AML-193 (cell line): ENCODE data around the gene ACMSD.
"Not testable (repeated sequence)": the region's sequence is repeated elsewhere in the genome, so short reads cannot be mapped to it uniquely, and the experiment has no call there.

Source experiments
- DNase-seq, 2 experiments: peaks; one replicate each; lab custom pipeline; 2025; lab: John Stamatoyannopoulos, UW

The ACMSD gene

GRCh38 chr2:134838143-134838620 lies at the start of gene ACMSD:
Gene ACMSD (plus strand): TSS chr2:134838616. CDS start chr2:134838683, 67 bp downstream.
- no peak for DNase-seq

- DNase-seq, result no peak
These were observed 47.9 kb upstream of the ACMSD start for GRCh38 chr2:134790487-134790886.

- no peak for DNase-seq
These were observed 46.8 kb upstream of the ACMSD start for GRCh38 chr2:134791616-134792015.

GRCh38 chr2:134792186-134792585 lies 46.2 kb upstream of the ACMSD start:
- no peak for DNase-seq

GRCh38 chr2:134795765-134796164 lies 42.7 kb upstream of the ACMSD start:
- no peak for DNase-seq

GRCh38 chr2:134796373-134796772 lies 42.0 kb upstream of the ACMSD start:
- DNase-seq, result no peak

GRCh38 chr2:134799936-134800335 lies 38.5 kb upstream of the ACMSD start:
- no peak for DNase-seq

DNA sequence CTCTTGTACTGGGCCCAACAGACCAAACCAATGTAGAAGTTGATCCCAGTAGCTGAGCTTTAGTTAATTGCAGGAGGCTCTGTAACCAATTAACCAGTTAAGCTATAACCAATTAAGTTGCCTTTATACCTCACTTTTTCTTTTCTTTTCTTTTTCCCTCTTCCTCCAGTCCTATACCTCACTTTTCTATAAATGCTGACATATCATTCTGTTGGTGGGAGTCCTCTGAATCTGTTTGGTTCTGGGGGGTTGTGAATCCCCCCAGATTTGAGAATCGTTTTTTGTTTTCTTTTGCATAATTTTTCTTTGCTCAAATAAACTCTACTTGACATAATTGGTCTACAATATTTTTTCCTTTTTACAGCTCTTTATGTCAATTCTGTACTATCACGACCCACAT lies 38.1 kb upstream of the ACMSD start:
- no peak for DNase-seq

GRCh38 chr2:134803609-134804405 lies 34.6 kb upstream of the ACMSD start:
- DNase-seq, result not testable (repeated sequence)

DNA sequence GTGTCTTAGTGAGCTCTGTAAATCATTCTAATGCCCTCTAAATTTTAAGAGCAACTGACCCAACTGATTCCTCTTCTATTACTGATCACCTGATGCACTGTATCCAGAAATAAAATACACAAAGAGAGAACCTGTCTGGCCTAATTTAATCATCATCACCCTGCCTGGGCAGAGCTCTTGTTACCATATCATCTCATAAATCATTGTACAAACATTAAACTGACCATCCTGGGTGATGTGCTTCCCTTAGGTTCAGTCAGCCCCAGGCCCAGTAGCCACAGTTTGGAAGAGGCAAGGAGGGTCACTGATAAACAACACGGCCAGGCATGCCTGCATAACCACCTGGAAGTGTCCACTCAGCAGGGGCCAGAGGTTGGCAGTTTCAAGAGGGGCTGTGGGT lies 22.7 kb upstream of the ACMSD start:
- no peak for DNase-seq

GRCh38 chr2:134818321-134818720 lies 20.1 kb upstream of the ACMSD start:
- no peak for DNase-seq

- no peak for DNase-seq
These were observed 19.1 kb upstream of the ACMSD start for GRCh38 chr2:134819334-134819733.

- no peak for DNase-seq
These were observed 15.0 kb upstream of the ACMSD start for GRCh38 chr2:134823431-134823830.

- DNase-seq, result no peak
These were observed 14.6 kb upstream of the ACMSD start for GRCh38 chr2:134823832-134824231.

DNA sequence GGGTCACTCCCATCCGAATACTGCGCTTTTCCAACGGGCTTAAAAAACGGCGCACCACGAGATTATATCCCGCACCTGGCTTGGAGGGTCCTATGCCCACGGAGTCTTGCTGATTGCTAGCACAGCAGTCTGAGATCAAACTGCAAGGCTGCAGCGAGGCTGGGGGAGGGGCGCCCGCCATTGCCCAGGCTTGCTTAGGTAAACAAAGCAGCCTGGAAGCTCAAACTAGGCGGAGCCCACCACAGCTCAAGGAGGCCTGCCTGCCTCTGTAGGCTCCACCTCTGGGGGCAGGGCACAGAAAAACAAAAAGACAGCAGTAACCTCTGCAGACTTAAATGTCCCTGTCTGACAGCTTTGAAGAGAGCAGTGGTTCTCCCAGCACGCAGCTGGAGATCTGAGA lies 12.7 kb upstream of the ACMSD start:
- DNase-seq, result not testable (repeated sequence)

- DNase-seq, result no peak
These were observed 2.9 kb upstream of the ACMSD start for GRCh38 chr2:134835471-134835870.

- no peak for DNase-seq
These were observed 1.4 kb upstream of the ACMSD start for GRCh38 chr2:134836986-134837385.

- no peak for DNase-seq
These were observed 1.2 kb downstream of the ACMSD start for GRCh38 chr2:134839649-134840048.

DNA sequence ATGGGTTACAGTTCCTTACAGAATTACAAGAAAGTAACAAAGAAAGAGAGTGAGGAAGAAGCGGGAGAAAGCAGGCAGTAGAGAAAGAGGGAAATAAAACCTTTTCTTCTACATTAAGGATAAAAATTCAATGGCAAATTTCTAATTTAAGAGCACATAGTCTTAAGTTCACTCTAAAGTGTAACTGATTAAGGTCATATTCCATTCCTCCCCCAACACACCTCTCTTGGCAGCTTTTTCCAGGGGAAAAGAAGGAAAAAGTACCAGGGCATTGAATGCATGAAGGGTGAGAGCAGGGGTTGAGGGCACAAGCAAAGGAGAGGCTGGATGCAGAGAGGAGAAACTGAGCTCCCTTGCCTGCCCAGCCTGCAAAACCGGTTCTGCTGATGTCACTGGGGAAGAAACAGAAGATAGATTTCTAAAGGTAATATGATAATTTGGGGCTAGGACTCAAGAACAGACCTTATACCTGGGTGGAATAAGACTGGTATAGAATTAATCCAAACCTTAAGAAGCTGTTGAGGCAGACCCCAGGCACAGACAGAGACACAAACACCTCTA lies 4.6 kb downstream of the ACMSD start:
- DNase-seq, result no peak

- no peak for DNase-seq
These were observed 5.6 kb downstream of the ACMSD start for GRCh38 chr2:134843968-134844367.

GRCh38 chr2:134845028-134845427 lies 6.6 kb downstream of the ACMSD start:
- no peak for DNase-seq

DNA sequence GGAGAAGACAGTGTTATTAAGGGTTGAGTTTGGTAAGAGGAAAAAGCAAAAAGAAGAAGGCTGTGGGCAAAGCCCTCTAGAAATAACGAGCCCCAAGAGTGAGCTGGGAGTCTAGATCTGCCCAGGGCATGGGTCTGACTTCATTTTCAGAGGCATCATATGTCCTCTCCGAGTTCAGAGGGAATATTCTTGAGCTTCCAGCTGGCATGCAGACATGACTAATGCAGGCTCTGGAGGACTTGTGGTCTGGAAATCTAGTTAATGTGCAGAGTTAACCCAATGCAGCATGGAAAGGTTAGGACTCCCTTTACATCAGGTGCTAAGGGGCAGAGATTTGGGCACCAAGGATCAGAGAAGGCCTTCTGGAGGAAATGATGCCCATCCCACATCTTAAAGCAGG lies 7.3 kb downstream of the ACMSD start:
- no peak for DNase-seq

DNA sequence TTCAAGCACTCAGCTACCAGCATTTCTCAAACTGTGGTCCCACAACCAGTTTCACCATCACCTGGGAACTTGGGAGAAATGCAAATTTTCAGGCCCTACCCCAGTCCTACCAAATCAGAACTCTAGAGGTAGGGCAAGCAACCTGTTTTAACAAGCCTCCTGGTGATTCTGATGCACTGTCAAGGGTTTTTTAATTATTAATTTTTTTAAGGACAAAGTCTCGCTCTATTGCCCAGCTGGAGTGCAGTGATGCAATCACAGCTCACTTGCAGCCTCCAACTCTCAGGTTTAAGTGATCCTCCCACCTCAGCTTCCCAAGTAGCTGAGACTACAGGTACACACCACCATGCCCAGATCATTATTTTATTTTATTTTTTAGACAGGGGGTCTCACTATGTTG lies 7.8 kb downstream of the ACMSD start:
- no peak for DNase-seq

- DNase-seq, result not testable (repeated sequence)
These were observed 9.2 kb downstream of the ACMSD start for GRCh38 chr2:134847582-134847981.
